Fibroblast of mammary gland (primary cell): Measurements from ENCODE around the gene DUSP15.
A peak's percentile ranks its signal among the peaks of the same experiment; 100 is the strongest.

Experiments used
- DNase-seq: peaks from one replicate; pipeline ENCODE4 v3.0.0-alpha.2; 2010; ENCODE audit warnings: low read depth
- H3K4me3 ChIP-seq: 2 replicates; pipeline ENCODE4 v1.5.1; 2011; ENCODE audit warnings: low read depth, mild to moderate bottlenecking, low read length, moderate library complexity; ENCODE audit not compliant: control insufficient read depth
- TF ChIP-seq, protein P1 (sequence below): conservative IDR thresholded peaks from 2 replicates; pipeline ENCODE4 v1.5.1; 2011; ENCODE audit warnings: low read depth, low read length, inconsistent platforms; ENCODE audit not compliant: control insufficient read depth, insufficient read depth

Gene DUSP15

DNA sequence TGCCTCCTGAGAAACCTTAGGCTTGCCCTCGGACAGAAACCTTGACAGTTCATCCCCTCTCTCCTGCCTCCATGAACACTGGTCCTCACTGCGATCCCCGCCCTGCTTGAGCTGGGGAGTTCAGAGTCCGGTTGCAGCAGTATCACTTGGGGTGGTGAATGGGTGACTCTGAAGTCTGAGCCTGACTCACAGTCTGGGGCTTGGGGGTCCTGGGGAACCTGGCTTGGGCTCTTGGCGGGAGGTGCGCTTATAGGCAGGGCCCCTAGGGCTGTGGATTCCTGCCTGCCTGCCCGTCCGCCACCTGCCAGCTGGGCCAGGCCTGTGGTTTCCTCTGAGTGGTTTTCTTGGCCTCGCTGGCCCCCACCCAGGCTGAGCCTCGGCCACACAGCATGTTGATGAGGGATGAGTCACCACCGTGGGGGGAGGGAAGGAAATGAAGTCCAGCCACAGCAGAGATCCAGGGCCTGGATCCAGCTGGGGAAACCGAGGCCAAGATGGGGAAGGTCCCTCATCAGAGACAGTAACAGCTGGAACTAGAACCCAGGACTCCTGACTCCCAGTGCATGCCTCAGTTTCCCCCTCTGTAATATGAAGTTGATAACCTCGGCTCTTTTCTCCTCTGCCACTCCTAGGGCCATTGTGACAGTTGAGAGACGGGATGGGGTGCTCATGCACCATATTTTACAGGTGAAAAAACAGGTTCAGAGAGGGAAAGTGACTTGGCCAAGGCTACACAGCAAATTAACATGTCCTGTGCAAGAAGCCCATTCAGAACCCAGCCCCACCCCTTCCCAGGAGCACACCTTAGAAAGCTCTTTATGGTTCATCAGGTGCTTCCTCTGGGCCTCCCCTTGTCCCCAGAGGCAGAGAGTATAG, 34.1 kb downstream of the DUSP15 start:
- H3K4me3 ChIP-seq, result no peak overlapping the region
- DNase-seq, result peak; percentile 88
- TF ChIP-seq, protein P1, sequence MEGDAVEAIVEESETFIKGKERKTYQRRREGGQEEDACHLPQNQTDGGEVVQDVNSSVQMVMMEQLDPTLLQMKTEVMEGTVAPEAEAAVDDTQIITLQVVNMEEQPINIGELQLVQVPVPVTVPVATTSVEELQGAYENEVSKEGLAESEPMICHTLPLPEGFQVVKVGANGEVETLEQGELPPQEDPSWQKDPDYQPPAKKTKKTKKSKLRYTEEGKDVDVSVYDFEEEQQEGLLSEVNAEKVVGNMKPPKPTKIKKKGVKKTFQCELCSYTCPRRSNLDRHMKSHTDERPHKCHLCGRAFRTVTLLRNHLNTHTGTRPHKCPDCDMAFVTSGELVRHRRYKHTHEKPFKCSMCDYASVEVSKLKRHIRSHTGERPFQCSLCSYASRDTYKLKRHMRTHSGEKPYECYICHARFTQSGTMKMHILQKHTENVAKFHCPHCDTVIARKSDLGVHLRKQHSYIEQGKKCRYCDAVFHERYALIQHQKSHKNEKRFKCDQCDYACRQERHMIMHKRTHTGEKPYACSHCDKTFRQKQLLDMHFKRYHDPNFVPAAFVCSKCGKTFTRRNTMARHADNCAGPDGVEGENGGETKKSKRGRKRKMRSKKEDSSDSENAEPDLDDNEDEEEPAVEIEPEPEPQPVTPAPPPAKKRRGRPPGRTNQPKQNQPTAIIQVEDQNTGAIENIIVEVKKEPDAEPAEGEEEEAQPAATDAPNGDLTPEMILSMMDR, result no peak

DNA sequence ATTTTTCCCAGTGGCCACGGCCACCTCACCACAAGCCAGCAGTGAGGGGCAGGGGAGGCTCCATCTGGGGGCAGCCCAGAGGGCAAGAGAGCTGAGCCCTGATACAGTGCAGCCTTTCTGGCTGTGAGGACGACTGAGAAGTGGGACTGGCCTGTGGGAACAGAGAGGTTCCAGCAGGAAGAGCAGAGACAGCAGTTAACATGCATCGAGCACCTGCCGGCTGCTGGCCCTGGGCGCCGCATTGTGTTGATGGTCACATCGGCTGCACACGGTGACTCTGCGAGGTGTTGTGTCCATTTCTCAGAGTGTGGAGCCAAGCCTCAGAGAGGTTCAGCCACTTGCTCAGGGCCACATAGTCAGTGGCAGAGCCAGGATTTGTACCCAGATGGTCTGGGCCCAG, 34.8 kb downstream of the DUSP15 start:
- H3K4me3 ChIP-seq, result no peak overlapping the region
- DNase-seq, result no peak
- TF ChIP-seq, protein P1, result no peak

DNA sequence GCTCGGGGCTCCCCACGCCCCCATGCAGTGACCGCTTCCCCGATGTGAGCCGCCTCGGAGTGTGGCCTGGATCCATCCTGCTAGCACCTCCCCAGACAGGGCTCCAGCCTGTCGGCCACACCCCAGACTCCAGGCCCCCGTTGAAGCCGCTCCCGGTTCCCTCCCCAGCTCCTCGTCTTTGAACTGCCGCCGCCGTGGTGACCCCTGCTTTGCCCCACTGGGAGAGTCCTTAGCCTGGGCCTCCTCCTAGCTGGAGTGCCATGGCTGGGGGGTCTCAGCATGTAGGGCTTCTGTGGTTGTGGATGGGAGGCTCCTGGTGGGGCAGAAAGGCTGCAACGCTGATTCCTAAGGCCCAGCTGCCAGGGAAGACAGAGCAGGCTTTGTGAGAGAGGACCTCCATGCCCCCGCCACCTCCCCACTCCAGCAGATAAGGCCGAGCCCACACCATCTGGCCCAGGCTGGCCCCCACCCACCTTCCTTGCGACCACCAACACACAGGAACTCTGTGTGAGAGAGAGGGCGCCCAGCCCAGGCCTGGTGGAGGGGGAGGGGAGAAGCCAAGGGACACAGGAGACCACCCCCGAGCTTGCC, 36.3 kb downstream of the DUSP15 start:
- DNase-seq, result no peak
- TF ChIP-seq, protein P1, result no peak
- no peak overlapping the region for H3K4me3 ChIP-seq

DNA sequence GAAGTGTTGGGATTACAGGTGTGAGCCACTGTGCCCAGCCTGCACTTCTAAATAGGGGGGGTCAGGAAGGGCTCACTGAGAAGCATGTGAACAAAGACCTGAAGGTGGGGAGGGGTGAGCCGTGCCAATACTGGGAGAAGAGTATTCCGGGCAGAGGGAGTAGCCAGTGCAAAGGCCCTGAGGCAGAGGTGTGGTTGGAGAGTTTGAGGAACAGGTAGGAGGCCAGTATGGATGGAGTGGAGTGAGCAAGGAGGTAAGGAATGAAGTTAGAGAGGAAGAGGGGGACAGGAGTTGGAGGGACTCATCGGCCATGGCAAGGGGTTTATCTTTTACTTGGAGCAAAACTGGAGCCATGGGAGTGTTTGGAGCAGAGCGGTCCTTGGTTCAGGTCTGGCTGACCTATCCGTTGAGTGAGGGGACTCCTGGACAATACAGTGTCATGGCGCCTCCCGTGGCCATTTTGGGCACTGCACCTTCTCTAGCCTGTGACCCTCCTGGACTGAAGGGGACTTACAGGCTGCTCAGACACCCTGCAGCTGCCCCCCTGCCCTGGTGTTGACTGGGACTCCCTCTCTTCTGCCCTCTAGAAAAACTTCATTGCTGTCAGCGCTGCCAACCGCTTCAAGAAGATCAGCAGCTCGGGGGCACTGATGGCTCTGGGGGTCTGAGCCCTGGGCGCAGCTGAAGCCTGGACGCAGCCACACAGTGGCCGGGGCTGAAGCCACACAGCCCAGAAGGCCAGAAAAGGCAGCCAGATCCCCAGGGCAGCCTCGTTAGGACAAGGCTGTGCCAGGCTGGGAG, 37.0 kb downstream of the DUSP15 start:
- DNase-seq, result peak; percentile 40
- no peak overlapping the region for H3K4me3 ChIP-seq
- TF ChIP-seq, protein P1, result peak; percentile 81

DNA sequence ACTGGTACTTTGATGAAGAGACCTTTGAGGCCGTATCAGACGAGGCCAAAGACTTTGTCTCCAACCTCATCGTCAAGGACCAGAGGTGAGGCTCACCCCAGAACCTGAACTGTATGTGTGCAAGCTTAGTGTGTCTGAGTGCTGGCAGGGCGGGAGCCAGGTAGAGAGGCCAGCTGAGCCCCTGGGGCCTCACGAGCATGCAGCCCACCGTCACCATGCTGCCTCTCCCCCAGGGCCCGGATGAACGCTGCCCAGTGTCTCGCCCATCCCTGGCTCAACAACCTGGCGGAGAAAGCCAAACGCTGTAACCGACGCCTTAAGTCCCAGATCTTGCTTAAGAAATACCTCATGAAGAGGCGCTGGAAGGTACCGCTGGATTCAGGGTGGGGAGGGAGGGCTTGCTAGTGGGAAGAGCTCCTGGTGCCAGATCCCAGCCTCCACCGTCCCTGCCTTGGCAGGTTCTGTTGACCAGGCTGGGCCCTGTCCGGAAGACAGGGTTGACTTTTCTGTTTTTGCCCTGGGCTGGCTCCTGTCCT, 38.5 kb downstream of the DUSP15 start:
- DNase-seq, result no peak
- TF ChIP-seq, protein P1, result no peak
- H3K4me3 ChIP-seq, result no peak overlapping the region

DNA sequence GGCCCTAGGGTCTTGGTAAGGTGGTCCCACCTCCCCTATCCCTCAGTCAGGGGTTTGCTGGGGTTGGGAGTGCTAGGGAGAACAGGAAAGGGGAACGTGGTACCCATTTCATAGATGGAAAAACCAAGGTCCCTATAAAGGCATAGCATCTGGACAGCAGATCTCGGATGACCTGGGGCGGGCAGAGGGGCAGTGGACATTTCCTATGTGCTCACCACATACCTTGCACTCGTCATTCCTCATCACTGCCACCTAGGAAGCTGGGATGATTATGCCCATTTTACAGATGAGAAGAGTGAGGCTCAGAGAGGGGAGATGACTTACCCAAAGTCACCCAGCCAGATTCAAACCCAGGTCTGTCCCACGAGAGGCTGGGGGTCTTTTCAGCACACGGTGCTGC, 39.1 kb downstream of the DUSP15 start:
- DNase-seq, result no peak
- no peak overlapping the region for H3K4me3 ChIP-seq
- TF ChIP-seq, protein P1, result no peak
